ENCODE results near the gene SLC22A31.

The SLC22A31 gene

DNA sequence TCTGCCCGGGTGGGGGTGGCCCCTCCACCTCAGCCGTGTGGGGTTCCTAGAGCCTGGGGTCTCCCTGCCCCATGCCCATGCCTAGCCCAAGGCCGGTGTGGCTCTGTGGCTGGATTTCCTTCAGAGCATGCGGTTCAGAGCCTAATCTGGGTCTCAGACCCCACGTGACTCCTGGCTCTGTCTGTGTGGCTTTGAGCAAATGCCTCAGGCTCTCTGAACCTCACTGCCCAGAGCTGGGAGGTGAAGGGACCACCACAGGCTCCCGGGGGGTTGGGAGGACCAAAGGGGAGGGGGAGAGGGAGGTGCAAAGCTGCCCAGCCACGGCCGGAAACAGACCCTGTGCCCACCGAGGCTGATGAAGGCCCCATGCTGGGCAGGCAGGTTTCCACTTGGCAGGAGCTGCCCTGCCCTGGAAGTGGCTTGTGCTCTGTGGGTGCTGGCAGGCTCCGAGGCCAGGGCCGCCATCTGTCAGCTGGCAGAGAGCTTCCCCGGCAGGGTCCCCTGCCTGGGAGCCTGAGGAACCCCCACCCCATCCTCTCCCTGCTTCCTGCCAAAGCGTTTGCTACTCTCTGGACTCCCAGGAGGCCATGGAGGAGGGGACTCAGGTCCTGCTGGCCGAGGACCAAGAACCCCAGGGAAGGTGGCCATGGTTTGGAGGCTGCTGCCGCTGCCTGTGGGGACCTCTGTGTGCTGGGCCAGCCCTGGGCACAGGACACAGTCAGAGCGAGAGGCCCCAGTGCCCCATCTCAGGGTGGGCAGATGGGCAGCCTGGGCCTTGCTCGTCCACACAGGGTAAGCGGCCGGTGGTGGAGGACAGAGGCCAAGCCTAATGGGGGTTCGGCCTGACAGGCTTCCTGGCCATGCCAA lies 24.8 kb downstream of the SLC22A31 start:
- no CpG with 5 or more reads among the region's 20 CpGs for WGBS (ENCODE audit: extremely low coverage, insufficient coverage, insufficient read length)
- Histone ChIP-seq H2BK120ac (ENCODE audit: insufficient read depth, low read length, poor library complexity) (no peak overlapping the region), H3K9me3 (ENCODE audit: insufficient read depth, low read depth, low read length) (peaks cover 9% of the 10 kb centered on the region), H4K8ac (ENCODE audit: low read depth, low read length) (no peak overlapping the region), H3K79me1 (ENCODE audit: low read length) (no peaks in the 10 kb centered on the region), H2AFZ (ENCODE audit: insufficient read depth, low read length, poor library complexity) (no peak overlapping the region), H3K27me3 (ENCODE audit: insufficient read depth, low read length) (peaks cover 5% of the 10 kb centered on the region), H2BK12ac (ENCODE audit: low read length) (no peak overlapping the region), H3K14ac (ENCODE audit: low read length) (no peak overlapping the region), H3K27ac (ENCODE audit: low read depth, low read length) (no peak overlapping the region), H3K4me1 (ENCODE audit: control insufficient read depth in 1 of 2, insufficient read depth in 2 of 2, low read length in 2 of 2) (peaks cover 2 to 8% of the 10 kb centered on the region in 2 experiments), H2AK5ac (ENCODE audit: low read length) (no peak overlapping the region), H3K4me2 (ENCODE audit: low read length) (no peak overlapping the region), H4K12ac (ENCODE audit: low read depth, low read length) (no peak overlapping the region), H2BK5ac (ENCODE audit: low read depth, low read length, poor library complexity) (no peak overlapping the region), H3K4ac (ENCODE audit: low read depth, low read length) (no peak overlapping the region), H3K23ac (ENCODE audit: low read length) (no peak overlapping the region), H4K91ac (ENCODE audit: low read depth, low read length) (no peak overlapping the region), H3K9ac (ENCODE audit: low read length) (no peak overlapping the region), H3K79me2 (ENCODE audit: control insufficient read depth, insufficient read depth, low read length, poor library complexity) (no peaks in the 10 kb centered on the region), H3K18ac (ENCODE audit: low read length) (no peak overlapping the region), H3K4me3 (ENCODE audit: low read depth, low read length) (no peak overlapping the region), H3K36me3 (ENCODE audit: control insufficient read depth in 1 of 2, insufficient read depth in 2 of 2, low read length in 2 of 2) (no peaks in the 10 kb centered on the region)
- no peak for DNase-seq

- Histone ChIP-seq H2BK120ac (ENCODE audit: insufficient read depth, low read length, poor library complexity) (no peak overlapping the region), H3K23ac (ENCODE audit: low read length) (no peak overlapping the region), H3K27me3 (ENCODE audit: insufficient read depth, low read length) (peaks cover 6% of the 10 kb centered on the region), H4K12ac (ENCODE audit: low read depth, low read length) (no peak overlapping the region), H3K4me2 (ENCODE audit: low read length) (no peak overlapping the region), H2AFZ (ENCODE audit: insufficient read depth, low read length, poor library complexity) (no peak overlapping the region), H4K91ac (ENCODE audit: low read depth, low read length) (no peak overlapping the region), H3K4me1 (ENCODE audit: control insufficient read depth in 1 of 2, insufficient read depth in 2 of 2, low read length in 2 of 2) (peaks cover 2 to 8% of the 10 kb centered on the region in 2 experiments), H3K4me3 (ENCODE audit: low read depth, low read length) (no peak overlapping the region), H3K79me1 (ENCODE audit: low read length) (no peaks in the 10 kb centered on the region), H2AK5ac (ENCODE audit: low read length) (no peak overlapping the region), H3K79me2 (ENCODE audit: control insufficient read depth, insufficient read depth, low read length, poor library complexity) (no peaks in the 10 kb centered on the region), H3K4ac (ENCODE audit: low read depth, low read length) (no peak overlapping the region), H3K27ac (ENCODE audit: low read depth, low read length) (no peak overlapping the region), H2BK5ac (ENCODE audit: low read depth, low read length, poor library complexity) (no peak overlapping the region), H3K14ac (ENCODE audit: low read length) (no peak overlapping the region), H4K8ac (ENCODE audit: low read depth, low read length) (no peak overlapping the region), H3K9me3 (ENCODE audit: insufficient read depth, low read depth, low read length) (peaks cover 9% of the 10 kb centered on the region), H3K18ac (ENCODE audit: low read length) (no peak overlapping the region), H3K36me3 (ENCODE audit: control insufficient read depth in 1 of 2, insufficient read depth in 2 of 2, low read length in 2 of 2) (no peaks in the 10 kb centered on the region), H3K9ac (ENCODE audit: low read length) (no peak overlapping the region), H2BK12ac (ENCODE audit: low read length) (no peak overlapping the region)
- DNase-seq: no peak
- WGBS (ENCODE audit: extremely low coverage, insufficient coverage, insufficient read length): no CpG with 5 or more reads among the region's 14 CpGs
These were observed 25.5 kb downstream of the SLC22A31 start for GRCh38 chr16:89174877-89175276.

GRCh38 chr16:89174055-89174827 lies 26.1 kb downstream of the SLC22A31 start:
- Histone ChIP-seq H2BK12ac (ENCODE audit: low read length) (no peak overlapping the region), H2BK120ac (ENCODE audit: insufficient read depth, low read length, poor library complexity) (no peak overlapping the region), H3K79me1 (ENCODE audit: low read length) (no peaks in the 10 kb centered on the region), H4K91ac (ENCODE audit: low read depth, low read length) (no peak overlapping the region), H2AK5ac (ENCODE audit: low read length) (no peak overlapping the region), H3K9ac (ENCODE audit: low read length) (no peak overlapping the region), H3K4me2 (ENCODE audit: low read length) (no peak overlapping the region), H3K4ac (ENCODE audit: low read depth, low read length) (no peak overlapping the region), H3K27me3 (ENCODE audit: insufficient read depth, low read length) (peaks cover 9% of the 10 kb centered on the region), H3K36me3 (ENCODE audit: control insufficient read depth in 1 of 2, insufficient read depth in 2 of 2, low read length in 2 of 2) (no peaks in the 10 kb centered on the region), H4K8ac (ENCODE audit: low read depth, low read length) (no peak overlapping the region), H4K12ac (ENCODE audit: low read depth, low read length) (no peak overlapping the region), H3K4me3 (ENCODE audit: low read depth, low read length) (no peak overlapping the region), H3K27ac (ENCODE audit: low read depth, low read length) (no peak overlapping the region), H2AFZ (ENCODE audit: insufficient read depth, low read length, poor library complexity) (no peak overlapping the region), H3K9me3 (ENCODE audit: insufficient read depth, low read depth, low read length) (peaks cover 6% of the 10 kb centered on the region), H3K4me1 (ENCODE audit: control insufficient read depth in 1 of 2, insufficient read depth in 2 of 2, low read length in 2 of 2) (peaks cover 2 to 8% of the 10 kb centered on the region in 2 experiments), H3K18ac (ENCODE audit: low read length) (no peak overlapping the region), H3K14ac (ENCODE audit: low read length) (no peak overlapping the region), H3K79me2 (ENCODE audit: control insufficient read depth, insufficient read depth, low read length, poor library complexity) (no peaks in the 10 kb centered on the region), H3K23ac (ENCODE audit: low read length) (no peak overlapping the region), H2BK5ac (ENCODE audit: low read depth, low read length, poor library complexity) (no peak overlapping the region)
- no peak for DNase-seq
- WGBS (ENCODE audit: extremely low coverage, insufficient coverage, insufficient read length): no CpG with 5 or more reads among the region's 23 CpGs

DNA sequence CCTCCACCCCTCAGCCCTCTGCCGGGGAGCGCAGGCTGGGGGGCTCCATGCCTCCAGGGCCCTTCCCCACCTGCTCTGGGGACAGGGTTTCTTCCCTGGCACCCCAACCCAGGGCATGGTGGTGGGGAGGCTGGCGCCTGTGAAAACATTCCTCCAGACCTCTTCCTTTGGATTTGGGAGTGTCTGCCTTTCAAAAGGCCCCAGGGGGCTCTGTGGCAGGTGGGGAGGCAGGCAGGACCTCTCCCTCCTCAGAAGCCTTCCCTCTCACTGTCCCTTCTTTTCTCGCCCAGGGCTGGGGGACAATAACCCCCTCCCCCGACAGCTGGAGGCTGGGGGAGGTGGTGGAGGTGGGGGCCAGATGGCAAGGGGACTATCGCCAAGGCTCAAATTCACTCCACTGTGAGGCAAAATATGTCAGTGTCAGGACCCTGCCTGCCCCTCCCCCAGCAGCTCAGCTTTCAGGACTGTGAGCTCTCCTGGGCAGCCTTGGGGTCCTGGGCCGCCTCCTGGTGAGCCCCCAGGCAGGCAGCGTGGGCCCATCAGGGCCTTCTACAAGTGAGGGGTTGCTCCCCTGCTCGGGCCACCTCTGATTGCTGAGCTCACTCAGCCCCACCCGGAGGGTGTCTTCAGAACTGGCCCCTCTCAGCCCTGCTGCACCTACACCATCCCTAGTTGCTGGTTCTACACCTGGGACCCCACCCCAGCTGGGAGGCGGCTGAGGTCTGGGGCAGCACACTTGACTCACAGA lies 27.0 kb downstream of the SLC22A31 start:
- WGBS (ENCODE audit: extremely low coverage, insufficient coverage, insufficient read length): no CpG with 5 or more reads among the region's 11 CpGs
- no peak overlapping the region for H4K91ac ChIP-seq (ENCODE audit: low read depth, low read length)

More for the DNA sequence above, 27.0 kb downstream of the SLC22A31 start:
- no peak overlapping the region for H3K9ac ChIP-seq (ENCODE audit: low read length)
- H3K27me3 ChIP-seq (ENCODE audit: insufficient read depth, low read length): peaks cover 9% of the 10 kb centered on the region
- no peak overlapping the region for H3K4ac ChIP-seq (ENCODE audit: low read depth, low read length)
- H2BK5ac ChIP-seq (ENCODE audit: low read depth, low read length, poor library complexity): no peak overlapping the region
- peaks cover 2 to 8% of the 10 kb centered on the region in 2 experiments for H3K4me1 ChIP-seq (ENCODE audit: control insufficient read depth in 1 of 2, insufficient read depth in 2 of 2, low read length in 2 of 2)
- H4K12ac ChIP-seq (ENCODE audit: low read depth, low read length): no peak overlapping the region
- H3K4me3 ChIP-seq (ENCODE audit: low read depth, low read length): no peak overlapping the region
- no peak overlapping the region for H3K4me2 ChIP-seq (ENCODE audit: low read length)
- peaks cover 2% of the 10 kb centered on the region for H3K9me3 ChIP-seq (ENCODE audit: insufficient read depth, low read depth, low read length)
- no peaks in the 10 kb centered on the region for H3K79me1 ChIP-seq (ENCODE audit: low read length)
- no peak overlapping the region for H2AFZ ChIP-seq (ENCODE audit: insufficient read depth, low read length, poor library complexity)
- H3K18ac ChIP-seq (ENCODE audit: low read length): no peak overlapping the region
- no peak overlapping the region for H3K14ac ChIP-seq (ENCODE audit: low read length)
- no peak overlapping the region for H4K8ac ChIP-seq (ENCODE audit: low read depth, low read length)
- H3K36me3 ChIP-seq (ENCODE audit: control insufficient read depth in 1 of 2, insufficient read depth in 2 of 2, low read length in 2 of 2): no peaks in the 10 kb centered on the region
- no peaks in the 10 kb centered on the region for H3K79me2 ChIP-seq (ENCODE audit: control insufficient read depth, insufficient read depth, low read length, poor library complexity)
- H2BK120ac ChIP-seq (ENCODE audit: insufficient read depth, low read length, poor library complexity): no peak overlapping the region
- H2BK12ac ChIP-seq (ENCODE audit: low read length): no peak overlapping the region
- H3K27ac ChIP-seq (ENCODE audit: low read depth, low read length): no peak overlapping the region
- H3K23ac ChIP-seq (ENCODE audit: low read length): no peak overlapping the region
- no peak overlapping the region for H2AK5ac ChIP-seq (ENCODE audit: low read length)
- DNase-seq: no peak

Data from trophoblast cell (in vitro differentiated cells and primary cell).